ENCODE data around the gene COX7B2.

COX7B2 gene, protein sequence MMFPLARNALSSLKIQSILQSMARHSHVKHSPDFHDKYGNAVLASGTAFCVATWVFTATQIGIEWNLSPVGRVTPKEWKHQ

DNA sequence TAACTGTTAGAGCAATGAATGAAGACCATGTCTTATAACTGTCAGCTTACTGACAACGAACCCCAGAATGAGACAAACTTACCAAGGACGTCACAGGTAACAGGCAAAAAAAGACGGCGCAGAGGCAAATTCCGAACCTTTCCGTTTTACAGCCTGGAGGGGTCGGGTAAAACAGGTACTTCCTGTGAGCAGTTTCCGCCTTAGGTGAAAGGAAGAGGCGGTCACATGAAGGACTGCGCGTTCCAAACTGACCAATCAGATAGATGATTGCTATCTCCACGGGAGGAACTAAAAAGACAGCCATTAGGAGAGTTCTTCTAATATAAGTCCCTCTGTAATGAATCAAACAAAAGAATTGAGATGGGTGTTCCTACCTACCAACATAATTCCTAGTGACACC is at the start of gene COX7B2:
COX7B2 (minus strand) TSS at position 168 of the 400 bp plus-strand sequence. CDS start 174,053 bp downstream, outside the sequence.
- Mint-ChIP-seq H3K36me3 (no peaks in the 10 kb centered on the region), H3K27me3 (no peaks in the 10 kb centered on the region), H3K4me3 (no peak within 1 kb of the TSS), H3K9me3 (ENCODE audit: low read depth) (no peaks in the 10 kb centered on the region), H3K4me1 (ENCODE audit: low read depth) (no peaks in the 10 kb centered on the region), H3K27ac (no peak within 1 kb of the TSS)

- no peak overlapping the region for H3K4me3 Mint-ChIP-seq
- H3K36me3 Mint-ChIP-seq, result no peaks in the 10 kb centered on the region
- H3K27ac Mint-ChIP-seq, result no peak overlapping the region
- no peaks in the 10 kb centered on the region for H3K9me3 Mint-ChIP-seq (ENCODE audit: low read depth)
- peaks cover 2% of the 10 kb centered on the region for H3K27me3 Mint-ChIP-seq
- H3K4me1 Mint-ChIP-seq (ENCODE audit: low read depth), result no peaks in the 10 kb centered on the region
Observed at GRCh38 chr4:46956451-46956850, 47.4 kb upstream of the COX7B2 start.

- no peaks in the 10 kb centered on the region for H3K36me3 Mint-ChIP-seq
- H3K4me1 Mint-ChIP-seq (ENCODE audit: low read depth), result no peaks in the 10 kb centered on the region
- no peak overlapping the region for H3K4me3 Mint-ChIP-seq
- no peak overlapping the region for H3K27ac Mint-ChIP-seq
- no peaks in the 10 kb centered on the region for H3K9me3 Mint-ChIP-seq (ENCODE audit: low read depth)
- no peaks in the 10 kb centered on the region for H3K27me3 Mint-ChIP-seq
Observed at GRCh38 chr4:46955601-46956000, 46.6 kb upstream of the COX7B2 start.

DNA sequence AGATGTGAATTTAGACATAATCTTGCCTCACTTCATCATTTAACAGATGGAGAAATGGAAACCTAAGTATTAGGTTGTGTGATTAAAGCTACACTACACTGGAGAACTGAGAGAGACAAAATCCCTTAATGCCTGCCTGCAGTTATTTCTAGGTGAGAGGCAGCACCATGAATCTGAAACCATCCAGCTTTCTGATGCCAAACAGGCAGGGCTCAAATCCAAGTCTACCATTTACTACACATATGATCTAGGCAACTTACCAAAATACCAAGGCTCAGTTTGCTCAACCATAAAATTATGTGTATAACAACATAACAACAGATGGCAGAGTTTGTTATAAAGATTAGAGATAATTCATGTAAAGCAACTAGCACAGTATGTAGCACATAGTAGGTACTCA is 45.6 kb upstream of the COX7B2 start:
- Mint-ChIP-seq H3K9me3 (ENCODE audit: low read depth) (no peaks in the 10 kb centered on the region), H3K4me1 (ENCODE audit: low read depth) (no peaks in the 10 kb centered on the region), H3K27ac (no peak overlapping the region), H3K36me3 (no peaks in the 10 kb centered on the region), H3K27me3 (no peaks in the 10 kb centered on the region), H3K4me3 (no peak overlapping the region)

DNA sequence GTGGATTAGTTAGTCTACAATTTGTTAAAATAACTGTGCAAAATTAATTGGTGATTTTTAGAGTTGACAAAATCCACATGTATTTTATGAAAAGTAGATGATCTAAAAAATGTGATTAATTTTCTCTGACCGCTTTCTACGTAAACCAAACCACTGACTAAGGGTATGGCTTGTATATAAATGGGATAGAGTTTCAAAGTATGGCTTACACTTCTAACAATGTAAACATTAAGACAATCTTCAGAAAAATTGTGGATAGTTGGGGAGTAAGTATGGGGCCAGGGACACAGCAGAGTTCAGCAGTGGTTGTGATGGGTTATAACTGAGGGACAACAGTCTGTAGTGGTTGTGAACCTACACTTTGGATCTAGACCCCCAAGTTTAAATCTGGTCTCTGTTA is 44.5 kb upstream of the COX7B2 start:
- Mint-ChIP-seq H3K27ac (no peak overlapping the region), H3K4me3 (no peak overlapping the region), H3K4me1 (ENCODE audit: low read depth) (no peaks in the 10 kb centered on the region), H3K9me3 (ENCODE audit: low read depth) (no peaks in the 10 kb centered on the region), H3K36me3 (no peaks in the 10 kb centered on the region), H3K27me3 (no peaks in the 10 kb centered on the region)

DNA sequence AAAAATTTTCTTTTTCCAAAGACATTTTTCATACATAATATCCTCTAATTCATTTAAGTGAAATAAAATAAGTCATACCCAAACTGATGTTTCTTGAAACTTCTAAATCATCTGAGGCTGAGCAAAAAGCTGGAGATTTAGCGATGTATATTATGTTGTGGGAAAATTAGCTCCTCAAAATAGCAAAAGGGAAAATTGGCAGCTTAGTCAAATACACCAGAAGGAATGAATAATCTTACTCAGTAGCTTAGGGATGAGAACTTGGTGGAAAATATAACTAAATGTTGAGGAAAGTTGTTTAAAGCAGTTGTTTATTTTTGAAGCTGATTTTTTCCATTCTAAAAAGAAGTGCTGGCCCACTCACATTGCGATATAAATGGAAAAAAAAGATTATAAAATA is 43.4 kb upstream of the COX7B2 start:
- H3K9me3 Mint-ChIP-seq (ENCODE audit: low read depth), result no peaks in the 10 kb centered on the region
- H3K4me1 Mint-ChIP-seq (ENCODE audit: low read depth), result no peaks in the 10 kb centered on the region
- H3K27ac Mint-ChIP-seq, result no peak overlapping the region
- H3K36me3 Mint-ChIP-seq, result no peaks in the 10 kb centered on the region
- no peaks in the 10 kb centered on the region for H3K27me3 Mint-ChIP-seq
- H3K4me3 Mint-ChIP-seq, result no peak overlapping the region

- peaks cover 2% of the 10 kb centered on the region for H3K27me3 Mint-ChIP-seq
- H3K4me3 Mint-ChIP-seq, result no peak overlapping the region
Observed at GRCh38 chr4:46950826-46951225, 41.8 kb upstream of the COX7B2 start.

GRCh38 chr4:46949822-46950221 is 40.8 kb upstream of the COX7B2 start:
- Mint-ChIP-seq H3K27me3 (peaks cover 2% of the 10 kb centered on the region), H3K4me3 (no peak overlapping the region), H3K9me3 (ENCODE audit: low read depth) (no peaks in the 10 kb centered on the region), H3K27ac (no peak overlapping the region), H3K36me3 (no peaks in the 10 kb centered on the region), H3K4me1 (ENCODE audit: low read depth) (no peaks in the 10 kb centered on the region)

More at GRCh38 chr4:46950826-46951225, 41.8 kb upstream of the COX7B2 start:
- no peaks in the 10 kb centered on the region for H3K4me1 Mint-ChIP-seq (ENCODE audit: low read depth)
- no peaks in the 10 kb centered on the region for H3K36me3 Mint-ChIP-seq
- H3K27ac Mint-ChIP-seq, result no peak overlapping the region
- no peaks in the 10 kb centered on the region for H3K9me3 Mint-ChIP-seq (ENCODE audit: low read depth)

DNA sequence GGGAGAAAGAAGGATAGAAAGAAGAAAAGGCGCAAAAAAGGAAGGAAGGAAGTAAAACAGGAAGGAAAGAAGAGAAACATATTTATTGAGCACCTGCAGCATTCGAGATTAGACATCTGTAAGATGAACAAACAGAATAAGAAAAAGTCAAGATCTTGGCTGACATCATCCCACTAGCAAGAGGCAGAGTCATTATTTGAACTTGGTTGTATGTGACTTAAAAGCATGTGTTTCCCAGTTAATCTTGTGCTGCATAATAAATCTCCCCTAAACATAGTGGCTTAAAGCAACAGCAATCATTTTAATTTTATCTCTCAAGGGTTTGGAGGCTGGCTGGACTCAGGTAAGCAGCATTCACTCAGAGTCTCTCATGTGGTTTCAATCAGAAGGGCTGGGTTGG is 38.5 kb upstream of the COX7B2 start:
- Mint-ChIP-seq H3K27ac (no peak overlapping the region), H3K27me3 (peaks cover 6% of the 10 kb centered on the region), H3K36me3 (no peaks in the 10 kb centered on the region), H3K9me3 (ENCODE audit: low read depth) (no peaks in the 10 kb centered on the region), H3K4me3 (no peak overlapping the region), H3K4me1 (ENCODE audit: low read depth) (no peaks in the 10 kb centered on the region)

- H3K27me3 Mint-ChIP-seq, result peaks cover 6% of the 10 kb centered on the region
- no peaks in the 10 kb centered on the region for H3K36me3 Mint-ChIP-seq
- H3K4me3 Mint-ChIP-seq, result no peak overlapping the region
- no peaks in the 10 kb centered on the region for H3K9me3 Mint-ChIP-seq (ENCODE audit: low read depth)
- H3K27ac Mint-ChIP-seq, result no peak overlapping the region
- no peaks in the 10 kb centered on the region for H3K4me1 Mint-ChIP-seq (ENCODE audit: low read depth)
Observed at GRCh38 chr4:46946919-46947536, 38.0 kb upstream of the COX7B2 start.

- peaks cover 6% of the 10 kb centered on the region for H3K27me3 Mint-ChIP-seq
- H3K9me3 Mint-ChIP-seq (ENCODE audit: low read depth), result no peaks in the 10 kb centered on the region
- no peaks in the 10 kb centered on the region for H3K4me1 Mint-ChIP-seq (ENCODE audit: low read depth)
- no peak overlapping the region for H3K27ac Mint-ChIP-seq
- no peaks in the 10 kb centered on the region for H3K36me3 Mint-ChIP-seq
- no peak overlapping the region for H3K4me3 Mint-ChIP-seq
Observed at GRCh38 chr4:46945062-46945461, 36.0 kb upstream of the COX7B2 start.

GRCh38 chr4:46944345-46944744 is 35.3 kb upstream of the COX7B2 start:
- H3K27me3 Mint-ChIP-seq, result peaks cover 6% of the 10 kb centered on the region
- H3K4me3 Mint-ChIP-seq, result no peak overlapping the region
- H3K36me3 Mint-ChIP-seq, result no peaks in the 10 kb centered on the region
- H3K9me3 Mint-ChIP-seq (ENCODE audit: low read depth), result no peaks in the 10 kb centered on the region
- H3K4me1 Mint-ChIP-seq (ENCODE audit: low read depth), result no peaks in the 10 kb centered on the region
- no peak overlapping the region for H3K27ac Mint-ChIP-seq

DNA sequence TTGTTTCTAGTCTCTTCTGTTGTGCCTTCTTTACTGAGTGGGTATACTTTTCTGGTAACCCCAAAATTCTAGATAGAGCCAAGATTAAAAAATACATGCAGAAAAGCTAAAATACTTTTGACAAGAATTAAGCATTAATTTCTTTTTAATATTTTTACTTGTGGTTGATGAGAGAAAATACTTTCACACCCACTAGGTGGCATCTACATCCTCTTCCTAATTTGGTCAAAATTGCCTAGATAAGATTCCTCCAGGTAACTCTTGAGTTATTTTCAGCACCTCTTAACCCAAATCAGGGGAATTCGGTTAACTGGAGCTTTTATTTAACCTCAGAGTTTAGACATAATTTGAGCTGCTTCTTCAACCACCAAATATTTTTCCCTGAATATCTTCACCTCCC is 28.4 kb upstream of the COX7B2 start:
- Mint-ChIP-seq H3K4me3 (no peak overlapping the region), H3K27ac (no peak overlapping the region), H3K36me3 (no peaks in the 10 kb centered on the region), H3K9me3 (ENCODE audit: low read depth) (no peaks in the 10 kb centered on the region), H3K27me3 (no peaks in the 10 kb centered on the region), H3K4me1 (ENCODE audit: low read depth) (no peaks in the 10 kb centered on the region)

DNA sequence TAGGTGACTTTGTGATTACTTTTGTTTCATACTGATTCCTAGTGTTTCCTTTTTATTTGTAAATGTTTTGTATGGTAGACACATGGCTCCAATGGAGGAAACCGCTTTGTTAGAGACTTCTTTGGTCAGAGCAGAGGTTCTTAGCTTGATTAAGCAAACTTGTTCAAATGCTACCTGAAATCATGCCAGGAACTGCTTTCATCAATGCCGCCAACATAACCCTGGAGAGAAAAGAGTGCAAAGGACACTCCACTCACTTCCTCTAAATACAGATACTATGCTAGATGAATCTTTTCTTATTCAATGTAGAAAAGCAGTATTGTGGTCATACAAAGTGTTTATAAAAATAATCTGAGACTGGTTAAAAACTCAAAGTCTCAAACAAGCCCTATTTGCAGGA is 25.7 kb upstream of the COX7B2 start:
- Mint-ChIP-seq H3K27ac (no peak overlapping the region), H3K4me3 (no peak overlapping the region), H3K9me3 (ENCODE audit: low read depth) (no peaks in the 10 kb centered on the region), H3K36me3 (no peaks in the 10 kb centered on the region), H3K4me1 (ENCODE audit: low read depth) (no peaks in the 10 kb centered on the region), H3K27me3 (no peaks in the 10 kb centered on the region)

- H3K36me3 Mint-ChIP-seq, result no peaks in the 10 kb centered on the region
- H3K4me3 Mint-ChIP-seq, result no peak overlapping the region
- no peak overlapping the region for H3K27ac Mint-ChIP-seq
- no peaks in the 10 kb centered on the region for H3K27me3 Mint-ChIP-seq
- no peaks in the 10 kb centered on the region for H3K9me3 Mint-ChIP-seq (ENCODE audit: low read depth)
- H3K4me1 Mint-ChIP-seq (ENCODE audit: low read depth), result no peaks in the 10 kb centered on the region
Observed at GRCh38 chr4:46933686-46934085, 24.6 kb upstream of the COX7B2 start.

GRCh38 chr4:46931981-46932380 is 22.9 kb upstream of the COX7B2 start:
- Mint-ChIP-seq H3K4me1 (ENCODE audit: low read depth) (no peaks in the 10 kb centered on the region), H3K4me3 (no peak overlapping the region), H3K9me3 (ENCODE audit: low read depth) (no peaks in the 10 kb centered on the region), H3K27ac (no peak overlapping the region), H3K36me3 (no peaks in the 10 kb centered on the region), H3K27me3 (peaks cover 3% of the 10 kb centered on the region)
